Esophagus (tissue), 2 donors: ENCODE results near the gene TRAPPC3. TPM values are rescaled to one million over a fixed set of nuclear protein-coding genes. Genes with fewer than 3 reads are reported as not detected.

Experiments
- H3K27ac ChIP-seq, 2 donors: one replicate each; pipeline ENCODE4 v1.5.1; 2013; ENCODE audit warnings: low read depth in 2 of 2, mild to moderate bottlenecking in 2 of 2, inconsistent platforms in 1 of 2, low read length in 1 of 2, moderate library complexity in 1 of 2
- H3K27me3 ChIP-seq, 2 donors: one replicate each; pipeline ENCODE4 v1.6.1; 2013; ENCODE audit warnings: low read length in 2 of 2, control low read depth in 1 of 2, mild to moderate bottlenecking in 1 of 2; ENCODE audit not compliant: insufficient read depth in 2 of 2, control insufficient read depth in 1 of 2
- H3K36me3 ChIP-seq, 2 donors: one replicate each; pipeline ENCODE4 v1.6.1; 2013; ENCODE audit warnings: low read length in 1 of 2; ENCODE audit not compliant: control insufficient read depth in 2 of 2, insufficient read depth in 2 of 2
- H3K4me1 ChIP-seq, 2 donors: one replicate each; pipeline ENCODE4 v1.6.1; 2013; ENCODE audit warnings: low read length in 1 of 2; ENCODE audit not compliant: control insufficient read depth in 2 of 2, insufficient read depth in 2 of 2
- H3K4me3 ChIP-seq, 2 donors: one replicate each; pipeline ENCODE4 v1.5.1; 2013; ENCODE audit warnings: low read length in 2 of 2, mild to moderate bottlenecking in 2 of 2, low read depth in 1 of 2, moderate library complexity in 1 of 2
- H3K9me3 ChIP-seq, 2 donors: one replicate each; pipeline ENCODE4 v1.6.1; 2013; ENCODE audit warnings: mild to moderate bottlenecking in 2 of 2, low read depth in 1 of 2, low read length in 1 of 2, moderate library complexity in 1 of 2; ENCODE audit not compliant: control insufficient read depth in 2 of 2, insufficient read depth in 1 of 2
- WGBS, 2 donors: extraction: QIAGEN DNeasy Blood & Tissue Kit; methylation state at CpG; one replicate each; pipeline ENCODE4 v1.1.7; 2013; 5-methylcytosine and 5-hydroxymethylcytosine counted together
- polyA plus RNA-seq, 2 donors: library from polyadenylated mRNA; stranded (reverse); fragments of 200-250 nt; gene quantifications; one replicate each; pipeline ENCODE4 v1.2.3, GENCODE V29; 2013
- donor health status: healthy with polysubstance abuse.
- donor health status: Bipolar disorder and iron deficiency.

The TRAPPC3 gene
- polyA plus RNA-seq, 2 donors: 38.2 to 77.1 TPM

GRCh38 chr1:36133484-36133883 is 15.8 kb downstream of the TRAPPC3 start:
- 48 to 57% methylated on average over 3 of the region's 3 CpGs for WGBS, 2 donors
- Histone ChIP-seq H3K27ac (peak overlapping the region in 1 of 2 donors; percentile 93), H3K4me3 (no peak overlapping the region), H3K36me3 (no peaks in the 10 kb centered on the region), H3K4me1 (peaks cover 3 to 17% of the 10 kb centered on the region in 2 donors), H3K27me3 (no peaks in the 10 kb centered on the region), H3K9me3 (no peaks in the 10 kb centered on the region)

- Histone ChIP-seq H3K4me1 (peaks cover under 1 to 17% of the 10 kb centered on the region in 2 donors), H3K9me3 (no peaks in the 10 kb centered on the region)
- 80 to 82% methylated on average over 3 of the region's 3 CpGs for WGBS, 2 donors
Measured at GRCh38 chr1:36132029-36132428, 17.3 kb downstream of the TRAPPC3 start.

GRCh38 chr1:36128905-36129206 is 20.4 kb downstream of the TRAPPC3 start:
- Histone ChIP-seq H3K4me3 (no peak overlapping the region), H3K9me3 (no peaks in the 10 kb centered on the region), H3K27ac (no peak overlapping the region), H3K4me1 (peaks cover 0 to 8% of the 10 kb centered on the region in 2 donors), H3K36me3 (no peaks in the 10 kb centered on the region), H3K27me3 (no peaks in the 10 kb centered on the region)
- WGBS, 2 donors: 82% methylated on average over 3 of the region's 3 CpGs

More at GRCh38 chr1:36132029-36132428, 17.3 kb downstream of the TRAPPC3 start:
- no peaks in the 10 kb centered on the region for H3K27me3 ChIP-seq
- H3K4me3 ChIP-seq: no peak overlapping the region
- H3K27ac ChIP-seq: no peak overlapping the region
- no peaks in the 10 kb centered on the region for H3K36me3 ChIP-seq

GRCh38 chr1:36128126-36128904 is 21.0 kb downstream of the TRAPPC3 start:
- H3K27me3 ChIP-seq: no peaks in the 10 kb centered on the region
- H3K4me3 ChIP-seq: no peak overlapping the region
- no peaks in the 10 kb centered on the region for H3K9me3 ChIP-seq
- H3K27ac ChIP-seq: no peak overlapping the region
- peaks cover 0 to 8% of the 10 kb centered on the region in 2 donors for H3K4me1 ChIP-seq
- 82 to 90% methylated on average over 11 of the region's 11 CpGs for WGBS, 2 donors
- no peaks in the 10 kb centered on the region for H3K36me3 ChIP-seq

- H3K27ac ChIP-seq: no peak overlapping the region
Measured at GRCh38 chr1:36126797-36127500, 22.3 kb downstream of the TRAPPC3 start.

GRCh38 chr1:36126005-36126716 is 23.1 kb downstream of the TRAPPC3 start:
- WGBS, 2 donors: 80 to 81% methylated on average over 21 of the region's 21 CpGs
- Histone ChIP-seq H3K4me3 (no peak overlapping the region), H3K4me1 (peaks cover 2 to 8% of the 10 kb centered on the region in 2 donors), H3K27ac (no peak overlapping the region), H3K9me3 (no peaks in the 10 kb centered on the region), H3K36me3 (no peaks in the 10 kb centered on the region), H3K27me3 (no peaks in the 10 kb centered on the region)

More at GRCh38 chr1:36126797-36127500, 22.3 kb downstream of the TRAPPC3 start:
- Histone ChIP-seq H3K9me3 (no peaks in the 10 kb centered on the region), H3K4me3 (no peak overlapping the region), H3K27me3 (no peaks in the 10 kb centered on the region), H3K4me1 (peaks cover 2 to 8% of the 10 kb centered on the region in 2 donors), H3K36me3 (no peaks in the 10 kb centered on the region)
- 53 to 58% methylated on average over 7 of the region's 7 CpGs for whole genome bisulfite sequencing, 2 donors

GRCh38 chr1:36125129-36125991 is 23.9 kb downstream of the TRAPPC3 start, which contains the start of gene COL8A2:
COL8A2 (minus strand) TSS chr1:36125222; CDS start chr1:36100242, 24,980 bp downstream.
- Histone ChIP-seq H3K36me3 (no peaks in the 10 kb centered on the region), H3K9me3 (no peaks in the 10 kb centered on the region), H3K27ac (peak within 1 kb of the TSS; percentile 21 to 34), H3K27me3 (no peaks in the 10 kb centered on the region), H3K4me3 (peak within 1 kb of the TSS; percentile 49 to 59), H3K4me1 (peaks cover 2 to 8% of the 10 kb centered on the region in 2 donors)
- WGBS, 2 donors: 8 to 19% methylated on average over 37 to 77 of the region's 77 CpGs

GRCh38 chr1:36124404-36125128 is 24.7 kb downstream of the TRAPPC3 start:
- Histone ChIP-seq H3K36me3 (no peaks in the 10 kb centered on the region), H3K27me3 (no peaks in the 10 kb centered on the region), H3K27ac (peak overlapping the region; percentile 21 to 34), H3K4me1 (peaks cover 2 to 8% of the 10 kb centered on the region in 2 donors), H3K9me3 (no peaks in the 10 kb centered on the region), H3K4me3 (peak overlapping the region; percentile 12 to 59)
- 21 to 25% methylated on average over 30 to 42 of the region's 42 CpGs for WGBS, 2 donors
